ENCODE results near the gene ALDOC. TPM values are rescaled to one million over a fixed set of nuclear protein-coding genes. Genes with fewer than 3 reads are reported as not detected.

Gene ALDOC
- 10 to 100 TPM; 16.2 to 19.3 TPM for total RNA-seq

GRCh38 chr17:28576758-28577465, at the start of gene ALDOC:
Gene ALDOC (minus strand): TSS chr17:28576895. CDS start chr17:28575532, 1,363 bp downstream.

DNA sequence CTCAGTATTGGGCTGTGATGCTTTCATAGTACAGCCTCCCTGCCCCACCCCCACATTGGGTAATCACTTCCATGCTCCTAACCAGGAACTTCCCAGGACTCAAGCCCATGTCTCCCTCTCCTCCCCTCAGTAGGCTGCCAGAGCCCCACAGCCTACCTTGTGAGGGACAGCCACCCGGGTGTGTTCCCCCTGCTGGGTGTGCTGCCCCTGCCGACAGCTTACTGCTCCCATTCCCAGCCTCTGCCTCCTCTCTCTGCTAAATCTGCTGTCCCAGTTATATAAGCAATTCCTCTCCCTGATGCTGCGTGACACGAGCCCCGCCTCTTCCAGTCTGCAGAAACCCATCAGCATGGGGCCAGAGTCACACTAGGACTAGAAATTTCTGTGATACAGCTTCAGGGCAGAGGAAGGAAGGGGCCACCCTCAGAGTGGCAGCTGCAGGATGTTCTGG, 37.3 kb upstream of the ALDOC start, which contains the start of gene RSKR:
TSS of gene RSKR (minus strand) at position 255 of the 451 bp plus-strand sequence. CDS start at position 231, 24 bp downstream.

DNA sequence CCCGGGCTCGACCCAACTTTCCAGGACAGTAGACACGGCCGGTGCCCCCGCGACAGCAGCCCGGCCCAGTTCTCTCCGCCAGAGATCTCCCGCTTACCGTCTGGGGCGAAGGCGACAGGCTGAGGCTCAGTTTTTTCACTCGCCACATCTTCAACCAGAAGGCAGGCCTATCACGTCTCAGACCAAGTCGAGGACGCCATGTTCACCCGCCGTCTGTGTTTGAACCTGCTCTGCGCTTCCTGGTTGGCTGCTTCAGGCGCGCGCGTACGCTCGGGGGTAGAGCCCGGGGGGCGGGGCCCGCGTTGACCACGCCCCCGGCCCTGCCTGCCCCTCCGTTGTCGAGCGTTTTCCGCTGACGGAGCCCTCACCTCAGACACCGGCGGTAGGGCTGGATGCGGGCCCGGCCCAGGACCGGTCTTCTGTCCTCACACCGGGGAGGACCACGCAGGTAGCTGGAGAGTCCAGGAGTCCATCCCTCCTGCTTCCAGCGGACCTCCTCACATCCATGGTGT, 22.2 kb upstream of the ALDOC start, which contains the start of gene SPAG5:
TSS of gene SPAG5 (minus strand) at position 227 of the 512 bp plus-strand sequence. CDS start at position 148, 79 bp downstream.

DNA sequence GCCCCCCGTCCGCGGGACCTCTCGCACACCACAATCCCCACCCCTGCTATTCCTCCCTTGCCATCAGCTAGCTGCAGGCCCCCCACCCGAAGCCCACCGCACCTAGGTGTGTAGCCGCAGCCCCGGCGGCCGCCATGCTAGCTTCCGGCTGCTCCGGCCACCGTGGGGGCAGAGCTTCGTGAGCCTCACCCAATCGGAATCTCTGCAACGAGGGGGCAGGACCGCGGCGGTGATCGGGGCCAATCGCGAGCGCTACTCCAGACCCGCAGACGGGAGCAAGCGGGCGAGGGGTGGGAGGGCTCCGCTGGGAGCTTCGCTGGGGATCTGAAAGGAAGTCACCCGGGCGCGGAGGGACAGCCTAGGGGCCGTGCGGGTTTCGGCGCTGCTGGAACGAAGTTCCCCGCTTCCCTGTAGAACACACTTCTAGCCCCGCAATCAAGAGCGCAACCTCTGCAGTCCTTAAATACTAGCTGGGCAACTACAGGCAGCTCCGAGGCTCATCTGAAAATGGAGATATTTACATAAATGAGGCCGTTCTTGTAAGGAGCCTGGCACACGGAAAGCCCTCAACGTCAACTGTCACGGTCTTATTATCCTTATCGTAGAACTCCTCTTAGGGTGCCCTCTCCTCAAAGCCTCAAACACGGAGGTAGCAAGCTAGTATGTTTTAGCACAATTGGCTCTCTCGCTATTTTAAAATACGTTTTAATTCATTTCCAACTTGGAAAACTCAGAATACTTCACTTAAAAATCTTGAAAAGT, 5.2 kb downstream of the ALDOC start, which contains the start of gene PIGS:
TSS of gene PIGS (minus strand) at position 164 of the 762 bp plus-strand sequence. CDS start at position 136, 28 bp downstream.

DNA sequence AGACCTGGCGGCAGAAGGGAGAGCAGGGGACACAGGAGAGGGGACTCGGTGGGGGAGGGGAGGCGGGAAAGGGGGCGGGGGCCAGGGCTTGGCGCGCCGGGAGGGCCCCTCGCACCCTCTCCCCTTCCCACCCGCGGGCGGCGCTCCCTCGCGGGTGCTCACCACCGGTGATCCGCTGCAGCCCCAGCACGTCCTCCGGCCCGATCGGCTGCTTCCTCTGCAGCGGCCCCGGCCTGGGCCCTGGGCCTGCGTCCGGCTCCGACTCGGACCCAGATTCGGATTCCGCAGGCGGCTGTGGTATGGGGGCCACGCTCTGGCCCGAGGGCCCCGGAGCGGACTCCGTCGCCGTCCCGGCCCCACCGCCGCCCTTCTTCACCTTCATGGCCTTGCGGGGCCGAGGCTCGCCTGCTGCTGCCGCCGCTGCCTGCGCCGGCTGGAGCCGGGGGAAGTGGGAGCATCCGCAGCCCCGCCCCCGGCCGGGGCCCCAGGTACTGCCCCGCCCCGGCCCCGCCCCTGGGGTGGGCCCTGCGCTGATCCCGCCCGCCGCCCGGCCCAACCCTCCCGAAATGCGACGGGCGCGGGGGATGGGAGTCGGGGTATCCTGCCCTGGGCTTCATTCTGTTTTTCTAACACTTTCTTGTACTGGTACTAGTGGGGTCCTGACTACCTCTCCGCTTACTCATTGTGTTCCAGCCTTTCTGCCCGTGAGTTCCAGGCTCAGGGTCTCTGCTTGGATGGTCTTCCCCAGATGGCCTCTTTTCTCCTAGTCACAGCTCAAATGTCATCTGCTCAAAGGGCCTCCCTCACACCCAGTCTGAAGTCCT, 24.3 kb downstream of the ALDOC start, which contains the start of gene UNC119:
TSS of gene UNC119 (minus strand) at position 449 of the 824 bp plus-strand sequence. CDS start at position 382, 67 bp downstream.

Other genes with a start within 250 kb of the ALDOC start
- 10 to 100 TPM; 12.7 to 16.7 TPM for gene IFT20, start 241.4 kb downstream of the ALDOC start, total RNA-seq
- gene TNFAIP1, start 241.1 kb downstream of the ALDOC start, total RNA-seq = 10 to 100 TPM; 34.4 to 38.3 TPM
- 10 to 100 TPM; 83.6 to 98.6 TPM for gene POLDIP2, start 219.4 kb downstream of the ALDOC start, total RNA-seq
- gene SEBOX, start 211.7 kb downstream of the ALDOC start, total RNA-seq = not detected
- under 1 TPM in 1 of 2 donors, not detected in 1; 0.34 TPM for gene VTN, start 206.6 kb downstream of the ALDOC start, total RNA-seq
- 10 to 100 TPM; 13.3 to 17.9 TPM for gene SARM1, start 205.2 kb downstream of the ALDOC start, total RNA-seq
- 1 to 10 TPM; 3.7 to 7.6 TPM for gene SLC46A1, start 170.7 kb downstream of the ALDOC start, total RNA-seq
- not detected for gene SLC13A2, start 103.3 kb downstream of the ALDOC start, total RNA-seq
- gene FOXN1, start 70.5 kb downstream of the ALDOC start, total RNA-seq = not detected
- gene UNC119, start 24.3 kb downstream of the ALDOC start, total RNA-seq = 10 to 100 TPM; 19.3 to 24.0 TPM
- 10 to 100 TPM; 43.7 to 48.3 TPM for gene PIGS, start 5.4 kb downstream of the ALDOC start, total RNA-seq
- gene SPAG5, start 22.1 kb upstream of the ALDOC start, total RNA-seq = 10 to 100 TPM; 32.0 to 72.9 TPM
- 1 to 10 TPM; 6.7 to 7.6 TPM for gene RSKR, start 37.3 kb upstream of the ALDOC start, total RNA-seq
- gene BLTP2, start 68.3 kb upstream of the ALDOC start, total RNA-seq = 100 to 1,000 TPM; 116 to 132 TPM
- 10 to 100 TPM; 38.5 to 40.6 TPM for gene SDF2, start 85.0 kb upstream of the ALDOC start, total RNA-seq
- gene SUPT6H, start 85.3 kb upstream of the ALDOC start, total RNA-seq = 10 to 100 TPM; 43.6 to 45.1 TPM
- 1 to 10 TPM in 1 of 2 donors, under 1 TPM in 1; 0.69 to 1.3 TPM for gene PROCA1, start 135.0 kb upstream of the ALDOC start, total RNA-seq
- 100 to 1,000 TPM in 1 of 2 donors, 10 to 100 TPM in 1; 83.6 to 111 TPM for gene RAB34, start 141.0 kb upstream of the ALDOC start, total RNA-seq
- 100 to 1,000 TPM; 276 to 521 TPM for gene RPL23A, start 143.1 kb upstream of the ALDOC start, total RNA-seq
- 1 to 10 TPM; 4.3 to 5.2 TPM for gene TLCD1, start 149.3 kb upstream of the ALDOC start, total RNA-seq
- gene NEK8, start 151.9 kb upstream of the ALDOC start, total RNA-seq = 1 to 10 TPM; 1.4 to 2.3 TPM
- gene TRAF4, start 167.1 kb upstream of the ALDOC start, total RNA-seq = 10 to 100 TPM; 43.4 to 69.3 TPM

All from melanocyte of skin (primary cell).